K562 (cell line): ENCODE results near the gene ADNP2. TPM values are rescaled to one million over a fixed set of nuclear protein-coding genes. Genes with fewer than 3 reads are reported as not detected.

Source experiments
- ATAC-seq: fragments of 200-7000 bp; cut with Tn5 transposase; 3 replicates; pipeline ENCODE4 v1.9.1; 2020; ENCODE audit warnings: moderate library complexity
- BruUV-seq: library from RNA; stranded (reverse); fragments of 400-500 nt; replicated peaks from 2 replicates; lab custom pipeline; 2021; lab: Mats Ljungman, UMichigan
- CTCF ChIA-PET: fragments of 300-600 bp; formaldehyde crosslinking; extraction: SDS; loops from one replicate; lab custom pipeline; 2021; ENCODE audit warnings: low intra/inter-chr PET ratio; lab: Yijun Ruan, JAX
- POLR2A ChIA-PET: fragments of 300-600, 350-650 bp; sonication (Branson Sonifier 250); formaldehyde crosslinking; extraction: SDS; loops from one replicate; lab custom pipeline; 2021; ENCODE audit warnings: antibody characterized with exemption, inconsistent platforms; lab: Yijun Ruan, JAX
- DNase-seq, 4 experiments: peaks; one replicate each; pipeline versions ENCODE4 v3.0.0 to v3.0.0-alpha.2; 2011 to 2018; ENCODE audit warnings: low spot score in 3 of 4, mixed read lengths in 3 of 4; ENCODE audit errors: extremely low read depth in 1 of 4
- FAIRE-seq: peaks from 2 replicates; lab custom pipeline; 2011; peaks lifted over from hg19 to GRCh38; lab: Jason Lieb, UNC
- H2AFZ ChIP-seq: 2 replicates; pipeline ENCODE4 v1.6.0; 2011; ENCODE audit warnings: low read depth, low read length, control low read depth, inconsistent platforms
- H3K27ac ChIP-seq: fragments of 200-600 bp; 3 replicates; pipeline ENCODE4 v1.8.0; 2011; ENCODE audit warnings: low read depth, mild to moderate bottlenecking, control low read depth, inconsistent platforms, low read length, moderate library complexity, mixed read lengths; ENCODE audit errors: extremely low read depth
- H3K27me3 ChIP-seq, 2 experiments: fragments of 300-600 bp in 1 of 2; 2 replicates in 1 of 2; 3 replicates in 1 of 2; pipeline versions ENCODE4 v1.6.0 to v1.8.0; 2011; ENCODE audit warnings: inconsistent platforms in 2 of 2, low read length in 2 of 2, mild to moderate bottlenecking in 1 of 2, mixed read lengths in 1 of 2, moderate library complexity in 1 of 2; ENCODE audit not compliant: control insufficient read depth in 2 of 2, insufficient read depth in 2 of 2
- H3K36me3 ChIP-seq: fragments of 300-600 bp; 3 replicates; pipeline ENCODE4 v1.8.0; 2011; ENCODE audit warnings: mild to moderate bottlenecking, low read length, inconsistent platforms; ENCODE audit not compliant: control insufficient read depth, insufficient read depth
- H3K4me1 ChIP-seq, 2 experiments: fragments of 200-600 bp in 1 of 2; replicated peaks in 1 of 2; 2 replicates in 1 of 2; 3 replicates in 1 of 2; pipeline versions ENCODE4 v1.5.1 to v1.8.0; 2011; ENCODE audit warnings: inconsistent platforms in 2 of 2, low read length in 2 of 2, mild to moderate bottlenecking in 1 of 2, mixed read lengths in 1 of 2, moderate library complexity in 1 of 2; ENCODE audit not compliant: control insufficient read depth in 2 of 2, insufficient read depth in 2 of 2
- H3K4me2 ChIP-seq: 2 replicates; pipeline ENCODE4 v1.6.1; 2011; ENCODE audit warnings: low read length, control low read depth, inconsistent platforms, mixed read lengths; ENCODE audit not compliant: insufficient read depth
- H3K4me3 ChIP-seq: fragments of 200-600 bp; sonication (generic), shearing (Covaris generic); 2 replicates; pipeline ENCODE4 v1.5.1; 2016; ENCODE audit warnings: control low read depth, inconsistent platforms
- H3K79me2 ChIP-seq: fragments of 200-600 bp; 3 replicates; pipeline ENCODE4 v1.8.0; 2011; ENCODE audit warnings: low read length, inconsistent platforms; ENCODE audit not compliant: control insufficient read depth, insufficient read depth
- H3K9ac ChIP-seq, 2 experiments: 2 replicates each; pipeline versions ENCODE4 v1.6.0 to v1.6.1; 2011; ENCODE audit warnings: low read depth in 2 of 2, low read length in 2 of 2, control low read depth in 1 of 2, inconsistent platforms in 1 of 2, mild to moderate bottlenecking in 1 of 2, mixed read lengths in 1 of 2; ENCODE audit not compliant: insufficient read depth in 1 of 2
- H3K9me1 ChIP-seq: one replicate; pipeline ENCODE4 v1.6.0; 2011; ENCODE audit warnings: inconsistent platforms, mild to moderate bottlenecking, low read length, moderate library complexity; ENCODE audit not compliant: control insufficient read depth, insufficient read depth
- H3K9me3 ChIP-seq: replicated peaks from 2 replicates; pipeline ENCODE4 v1.5.1; 2011; ENCODE audit warnings: low read depth, low read length, inconsistent platforms; ENCODE audit not compliant: control insufficient read depth, insufficient read depth
- H4K20me1 ChIP-seq: replicated peaks from 2 replicates; pipeline ENCODE4 v1.6.1; 2011; ENCODE audit warnings: low read length, inconsistent platforms, mixed read lengths; ENCODE audit not compliant: control insufficient read depth, insufficient read depth
- BCL6 ChIP-seq: fragments of 250-450 bp; sonication (Bioruptor Pico); IDR thresholded peaks from 2 replicates; pipeline ENCODE4 v1.4.0; 2020
- BMI1 ChIP-seq: fragments of 150-350 bp; IDR thresholded peaks from 2 replicates; pipeline ENCODE4 v1.6.1; 2014; ENCODE audit warnings: low read length
- HCFC1 ChIP-seq: IDR thresholded peaks from 2 replicates; pipeline ENCODE4 v1.6.1; 2012; ENCODE audit warnings: low read depth, low read length, improper control_type of control experiment
- HNRNPH1 ChIP-seq: fragments of 200-400 bp; formaldehyde crosslinking; optimal IDR thresholded peaks from 2 replicates; pipeline ENCODE3; 2017; ENCODE audit warnings: low read depth, mild to moderate bottlenecking, low read length, moderate library complexity
- ZNF324 ChIP-seq: fragments of 250-450 bp; sonication (Bioruptor Pico); IDR thresholded peaks from 2 replicates; pipeline ENCODE4 v1.4.0; 2020; ENCODE audit warnings: mild to moderate bottlenecking
- WGBS: fragments of 100-300 bp; shearing (Covaris generic); methylation state at CpG from one replicate; pipeline ENCODE4 v1.1.6; 2016; ENCODE audit warnings: low coverage, mixed read lengths; ENCODE audit not compliant: insufficient coverage; ENCODE audit errors: missing lambda C conversion rate; 5-methylcytosine and 5-hydroxymethylcytosine counted together
- in situ Hi-C: fragments of 300-500 bp; cut with MboI; formaldehyde crosslinking; loops from 4 replicates; pipeline ENCODE4 v1.15.0; 2018; ENCODE audit warnings: inconsistent platforms, mixed read lengths
- intact Hi-C: fragments of 100-400 bp; cut with micrococcal nuclease; formaldehyde crosslinking; loops from 2 replicates; pipeline ENCODE4 v1.14.2; 2022
- polyA plus RNA-seq, 8 experiments: library from polyadenylated mRNA; depleted of rRNA in 4 of 8; stranded (reverse) in 5 of 8; unstranded in 3 of 8; fragments of >200 nt; fragmentation: Nextera tagmentation in 2 of 8; fragmentation: Illumina TruSeq in 1 of 8; extraction: Ambion mirVana in 2 of 8; extraction: Trizol in 1 of 8; gene quantifications; 2 replicates each; pipeline versions ENCODE4 v1.2.1 to v1.2.3, GENCODE V29; 2011 to 2014; ENCODE audit warnings: inconsistent platforms in 1 of 8, missing spikeins in 1 of 8
- total RNA-seq, 7 experiments: library from RNA; depleted of rRNA in 6 of 7; stranded (reverse); fragments of >200 nt in 6 of 7; fragmentation: Illumina TruSeq in 2 of 7; extraction: Trizol in 2 of 7; gene quantifications; 2 replicates each; pipeline versions ENCODE4 v1.2.1 to v1.2.3, GENCODE V29; 2011 to 2021; ENCODE audit warnings: low replicate concordance in 1 of 7
- TF ChIP-seq, protein P1 (sequence below), 2 experiments: fragments of 250-450 bp in 1 of 2; fragments of 450-650 bp in 1 of 2; sonication (Bioruptor Pico) in 1 of 2; IDR thresholded peaks; 2 replicates each; pipeline versions ENCODE4 v1.6.1 to v1.8.0; 2016 to 2021; ENCODE audit warnings: mild to moderate bottlenecking in 2 of 2, moderate library complexity in 2 of 2, missing compliant biosample characterization in 1 of 2, missing genetic modification characterization in 1 of 2
- TF ChIP-seq, protein P2 (sequence below): fragments of 450-650 bp; conservative IDR thresholded peaks from 2 replicates; pipeline ENCODE4 v1.6.1; 2016; ENCODE audit warnings: missing genetic modification characterization, low read depth, mild to moderate bottlenecking, missing compliant biosample characterization, moderate library complexity
- TF ChIP-seq, protein P3 (sequence below): fragments of 250-450 bp; sonication (Bioruptor Pico); IDR thresholded peaks from 2 replicates; pipeline ENCODE4 v1.8.0; 2021; ENCODE audit warnings: moderate library complexity, mild to moderate bottlenecking, inconsistent platforms

The ADNP2 gene
- total and polyA plus RNA-seq, 9 of the 15 experiments (the other 6 are each of a cell fraction or from before 2014, with no cell fraction given) = 5.8 to 24.3 (median 16.0) TPM

DNA sequence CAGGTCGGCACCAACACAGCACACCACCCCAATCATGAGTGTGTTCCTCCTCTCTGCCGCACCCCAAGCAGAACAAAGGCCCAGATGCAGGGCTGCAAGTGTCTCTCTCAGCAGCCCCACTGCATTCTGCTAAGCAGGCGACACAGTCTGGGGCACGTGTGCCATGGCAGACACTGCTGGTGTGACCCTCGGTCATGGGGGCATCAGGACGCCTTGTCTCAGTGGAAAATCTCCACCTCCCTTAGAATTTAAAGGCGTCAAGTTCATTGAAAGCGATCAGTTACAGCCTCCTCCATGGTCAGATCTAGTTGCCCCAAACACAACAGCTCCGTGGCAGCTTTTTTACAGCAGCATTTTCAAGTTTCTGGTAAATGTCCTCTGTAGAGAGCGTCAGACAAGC is 57.2 kb downstream of the ADNP2 start:
- Histone ChIP-seq H3K79me2 (no peaks in the 10 kb centered on the region), H3K27me3 (peaks cover 0 to 34% of the 10 kb centered on the region in 2 experiments; a peak in 3 of 5 replicates), H3K36me3 (no peaks in the 10 kb centered on the region), H3K4me3 (no peak overlapping the region), H3K27ac (no peak overlapping the region), H4K20me1 (no peaks in the 10 kb centered on the region), H3K9me3 (no peaks in the 10 kb centered on the region), H3K9me1 (no peaks in the 10 kb centered on the region), H3K4me1 (peaks cover 0 to 5% of the 10 kb centered on the region in 2 experiments; a peak in 1 of 5 replicates)
- ChIA-PET POLR2A (no interaction called here), CTCF (no interaction called here)
- WGBS = 3% methylated on average over 9 of the region's 10 CpGs
- no peak for ATAC-seq
- intact Hi-C loops (no loop called here), in situ Hi-C loops (no loop called here)
- BruUV-seq = no TSS peak
- TF ChIP-seq BMI1 (no peak), HNRNPH1 (no peak), BCL6 (CRISPR knock-in tag) (no peak), ZNF324 (no peak), HCFC1 (no peak)
- TF ChIP-seq, protein P1, sequence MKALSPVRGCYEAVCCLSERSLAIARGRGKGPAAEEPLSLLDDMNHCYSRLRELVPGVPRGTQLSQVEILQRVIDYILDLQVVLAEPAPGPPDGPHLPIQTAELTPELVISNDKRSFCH (CRISPR knock-in tag; IDR thresholded peaks at IDR 0.05) = no peak
- TF ChIP-seq, protein P1 (tag; IDR thresholded peaks at IDR 0.05) = no peak
- TF ChIP-seq, protein P2, sequence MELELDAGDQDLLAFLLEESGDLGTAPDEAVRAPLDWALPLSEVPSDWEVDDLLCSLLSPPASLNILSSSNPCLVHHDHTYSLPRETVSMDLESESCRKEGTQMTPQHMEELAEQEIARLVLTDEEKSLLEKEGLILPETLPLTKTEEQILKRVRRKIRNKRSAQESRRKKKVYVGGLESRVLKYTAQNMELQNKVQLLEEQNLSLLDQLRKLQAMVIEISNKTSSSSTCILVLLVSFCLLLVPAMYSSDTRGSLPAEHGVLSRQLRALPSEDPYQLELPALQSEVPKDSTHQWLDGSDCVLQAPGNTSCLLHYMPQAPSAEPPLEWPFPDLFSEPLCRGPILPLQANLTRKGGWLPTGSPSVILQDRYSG = no peak
- TF ChIP-seq, protein P3, sequence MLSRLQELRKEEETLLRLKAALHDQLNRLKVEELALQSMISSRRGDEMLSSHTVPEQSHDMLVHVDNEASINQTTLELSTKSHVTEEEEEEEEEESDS (CRISPR knock-in tag) = no peak
- TF ChIP-seq, all 486 proteins: peak for 0
- Histone ChIP-seq H2AFZ (no peak overlapping the region), H3K4me2 (no peak overlapping the region), H3K9ac (no peak overlapping the region)
- FAIRE-seq (no peak), DNase-seq (no peak)
